Gastrocnemius medialis (tissue), 4 donors: ENCODE data around the gene MISP3.

Source experiments
- POLR2A ChIP-seq, 2 donors: fragments of 450-650 bp; IDR thresholded peaks; one replicate each; pipeline ENCODE4 v1.6.1; 2017; ENCODE audit warnings: antibody characterized with exemption in 2 of 2, mild to moderate bottlenecking in 2 of 2, moderate library complexity in 2 of 2
- TF ChIP-seq, protein P1 (sequence below), 5 experiments: fragments of 450-650 bp in 3 of 5; fragments of 200-600 bp in 2 of 5; sonication (generic) in 2 of 5; IDR thresholded peaks in 4 of 5; conservative IDR thresholded peaks in 1 of 5; 1 replicate in 4 of 5; 2 replicates in 1 of 5; pipeline ENCODE4 v1.5.1; 2016 to 2019; ENCODE audit warnings: antibody characterized with exemption in 5 of 5, mild to moderate bottlenecking in 3 of 5, moderate library complexity in 3 of 5

DNA sequence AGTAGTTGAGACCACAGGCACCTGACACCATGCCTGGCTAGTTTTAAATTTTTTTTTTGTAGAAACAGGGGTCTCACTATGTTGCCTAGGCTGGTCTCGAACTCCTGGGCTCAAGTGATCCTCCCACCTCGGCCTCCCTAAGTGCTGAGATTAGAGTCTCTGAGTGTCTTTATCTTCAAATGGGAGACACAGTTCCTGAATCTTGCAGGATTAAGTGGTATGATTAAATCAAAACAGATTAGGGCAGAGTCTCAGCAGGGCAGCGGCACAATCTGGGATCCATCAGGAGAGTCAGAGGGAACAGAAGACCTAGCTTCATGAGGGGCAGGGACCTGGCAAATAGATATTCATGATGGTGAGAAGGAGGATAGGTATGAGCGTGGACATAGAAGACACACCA, 43.7 kb upstream of the MISP3 start:
- TF ChIP-seq, protein P1, sequence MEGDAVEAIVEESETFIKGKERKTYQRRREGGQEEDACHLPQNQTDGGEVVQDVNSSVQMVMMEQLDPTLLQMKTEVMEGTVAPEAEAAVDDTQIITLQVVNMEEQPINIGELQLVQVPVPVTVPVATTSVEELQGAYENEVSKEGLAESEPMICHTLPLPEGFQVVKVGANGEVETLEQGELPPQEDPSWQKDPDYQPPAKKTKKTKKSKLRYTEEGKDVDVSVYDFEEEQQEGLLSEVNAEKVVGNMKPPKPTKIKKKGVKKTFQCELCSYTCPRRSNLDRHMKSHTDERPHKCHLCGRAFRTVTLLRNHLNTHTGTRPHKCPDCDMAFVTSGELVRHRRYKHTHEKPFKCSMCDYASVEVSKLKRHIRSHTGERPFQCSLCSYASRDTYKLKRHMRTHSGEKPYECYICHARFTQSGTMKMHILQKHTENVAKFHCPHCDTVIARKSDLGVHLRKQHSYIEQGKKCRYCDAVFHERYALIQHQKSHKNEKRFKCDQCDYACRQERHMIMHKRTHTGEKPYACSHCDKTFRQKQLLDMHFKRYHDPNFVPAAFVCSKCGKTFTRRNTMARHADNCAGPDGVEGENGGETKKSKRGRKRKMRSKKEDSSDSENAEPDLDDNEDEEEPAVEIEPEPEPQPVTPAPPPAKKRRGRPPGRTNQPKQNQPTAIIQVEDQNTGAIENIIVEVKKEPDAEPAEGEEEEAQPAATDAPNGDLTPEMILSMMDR (IDR thresholded peaks at IDR 0.05 in 4 of 5, conservative IDR thresholded peaks at IDR 0.05 in 1 of 5), result no peak
- TF ChIP-seq POLR2A (IDR thresholded peaks at IDR 0.05), result no peak
